ENCODE results near the gene WWTR1. TPM values are rescaled to one million over a fixed set of nuclear protein-coding genes. Genes with fewer than 3 reads are reported as not detected.

Gene WWTR1
- 84.9 and 103 TPM in 2 replicates for total RNA-seq (2014; rRNA removed; shearing (Covaris generic))

GRCh38 chr3:149657926-149658743 lies at the start of gene WWTR1:
Gene WWTR1, minus strand, starts transcription at chr3:149658025. Its CDS starts 719 bp downstream, at chr3:149657306.
- peak; percentile 98 for DNase-seq (ENCODE audit: low spot score)

DNA sequence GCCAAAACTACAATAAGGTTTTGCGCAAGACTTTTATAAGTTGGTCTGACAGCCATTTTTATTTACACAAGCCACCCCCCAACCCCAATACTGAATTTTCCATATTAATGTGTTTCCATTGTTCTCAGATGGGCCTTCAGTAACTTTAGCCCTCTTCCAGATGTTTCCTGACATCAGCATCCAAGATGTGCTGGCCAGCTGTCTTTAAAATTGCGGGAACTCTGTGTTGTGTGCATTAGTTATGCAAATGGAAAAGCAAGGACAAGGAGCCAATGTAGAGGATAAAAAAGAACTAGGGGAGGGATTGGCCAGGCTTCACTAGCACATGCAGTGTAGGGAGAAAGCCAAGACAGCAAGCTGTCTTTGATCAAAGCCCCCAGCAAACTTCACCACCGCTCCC lies 49.1 kb upstream of the WWTR1 start:
- DNase-seq (ENCODE audit: low spot score) = no peak

DNA sequence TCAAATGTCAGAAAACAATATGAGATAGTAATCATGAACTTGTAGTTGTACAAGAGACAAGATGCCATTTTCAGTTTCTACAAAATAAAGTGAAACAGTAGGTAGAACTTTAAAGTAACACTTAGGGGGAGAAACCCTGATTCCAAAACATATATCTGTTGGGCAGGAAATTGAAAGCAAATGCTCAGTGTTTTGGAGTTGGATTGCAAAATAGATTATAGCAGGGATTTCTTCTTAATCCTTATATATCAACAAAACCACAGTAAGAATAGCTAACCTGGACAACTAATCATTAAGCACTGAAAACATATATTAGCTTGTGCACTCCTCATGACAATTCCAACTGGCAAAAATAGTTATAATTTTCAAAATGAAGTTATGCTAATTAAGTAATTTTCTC lies 47.6 kb upstream of the WWTR1 start:
- DNase-seq (ENCODE audit: low spot score) = no peak

DNA sequence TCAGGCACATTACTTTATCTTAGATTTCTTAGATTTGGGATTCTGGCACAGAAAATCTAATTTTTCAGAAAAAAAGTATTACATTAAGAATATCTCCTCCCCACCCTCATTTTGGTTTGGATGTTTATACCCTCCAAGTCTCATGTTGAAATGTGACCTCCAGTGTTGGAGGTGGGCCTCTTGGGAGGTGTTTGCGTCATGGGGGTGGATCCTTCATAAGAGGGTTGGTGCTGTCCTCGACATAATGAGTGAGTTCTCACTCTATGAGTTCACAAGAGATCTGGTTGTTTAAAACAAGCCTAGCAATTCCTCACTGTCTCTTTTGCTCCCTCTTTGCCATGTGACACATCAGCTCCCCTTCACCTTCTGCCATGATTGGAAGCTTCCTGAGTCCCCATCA lies 45.6 kb upstream of the WWTR1 start:
- DNase-seq (ENCODE audit: low spot score) = no peak

- DNase-seq (ENCODE audit: low spot score) = peak; percentile 30
Measured at GRCh38 chr3:149702691-149703441, 45.0 kb upstream of the WWTR1 start.

GRCh38 chr3:149701977-149702350 lies 44.1 kb upstream of the WWTR1 start:
- no peak for DNase-seq (ENCODE audit: low spot score)

- no peak for DNase-seq (ENCODE audit: low spot score)
Measured at GRCh38 chr3:149701206-149701976, 43.6 kb upstream of the WWTR1 start.

DNA sequence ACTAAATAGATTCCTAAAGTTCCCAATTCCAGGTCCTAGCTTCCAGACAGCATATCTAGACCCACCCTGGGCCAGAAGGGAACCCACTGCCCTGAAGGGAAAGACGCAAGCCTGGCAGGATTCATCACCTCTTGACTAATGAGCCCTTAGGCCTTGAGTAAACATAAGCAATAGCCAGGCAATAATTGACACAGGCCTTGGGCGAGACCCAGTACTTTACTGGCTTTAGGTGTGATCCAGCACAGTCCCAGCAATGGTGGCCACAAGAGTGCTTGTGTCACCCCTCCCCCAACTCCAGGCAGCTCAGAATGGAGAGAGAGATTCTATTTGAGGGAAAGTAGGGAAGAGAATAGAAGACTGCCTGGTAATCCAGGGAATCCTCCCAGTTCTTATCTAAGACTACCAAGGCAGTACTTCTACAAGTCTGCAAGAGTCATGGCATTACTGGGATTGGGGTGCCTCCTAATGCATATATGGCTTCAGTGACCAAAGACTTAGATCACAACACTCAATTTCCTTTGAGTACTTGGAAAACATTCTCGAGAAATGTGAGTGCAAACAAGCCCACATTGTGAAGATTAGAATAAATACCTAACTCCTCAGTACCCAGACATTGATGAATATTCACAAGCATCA lies 30.4 kb upstream of the WWTR1 start:
- no peak for DNase-seq (ENCODE audit: low spot score)

- DNase-seq (ENCODE audit: low spot score) = no peak
Measured at GRCh38 chr3:149686996-149687395, 29.2 kb upstream of the WWTR1 start.

DNA sequence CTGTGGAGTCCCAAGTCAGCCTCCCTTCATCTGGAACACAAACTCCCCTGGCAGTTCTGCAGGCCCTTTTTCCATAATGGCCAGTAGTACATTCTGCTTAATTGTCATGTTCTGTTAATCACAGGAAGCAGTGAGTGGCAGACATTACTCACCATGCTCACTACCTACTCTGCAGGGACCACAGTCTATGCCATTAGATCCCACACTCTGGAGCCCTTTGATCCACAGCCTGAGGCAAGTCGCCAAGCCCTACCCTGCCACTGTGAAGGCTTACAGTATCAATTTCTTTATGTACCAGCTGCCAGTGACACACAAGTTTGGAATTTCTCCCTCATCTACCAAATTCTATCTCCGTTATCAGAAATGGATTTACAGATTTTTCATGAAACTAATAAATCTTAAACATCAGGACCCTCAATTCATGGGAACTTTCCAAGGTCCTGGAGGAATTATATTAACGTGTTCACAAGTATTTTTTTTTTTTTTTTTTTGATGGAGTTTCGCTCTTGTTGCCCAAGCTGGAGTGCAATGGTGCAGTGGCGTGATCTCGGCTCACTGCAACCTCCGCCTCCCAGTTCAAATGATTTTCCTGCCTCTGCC lies 20.6 kb upstream of the WWTR1 start:
- DNase-seq (ENCODE audit: low spot score) = peak; percentile 42

DNA sequence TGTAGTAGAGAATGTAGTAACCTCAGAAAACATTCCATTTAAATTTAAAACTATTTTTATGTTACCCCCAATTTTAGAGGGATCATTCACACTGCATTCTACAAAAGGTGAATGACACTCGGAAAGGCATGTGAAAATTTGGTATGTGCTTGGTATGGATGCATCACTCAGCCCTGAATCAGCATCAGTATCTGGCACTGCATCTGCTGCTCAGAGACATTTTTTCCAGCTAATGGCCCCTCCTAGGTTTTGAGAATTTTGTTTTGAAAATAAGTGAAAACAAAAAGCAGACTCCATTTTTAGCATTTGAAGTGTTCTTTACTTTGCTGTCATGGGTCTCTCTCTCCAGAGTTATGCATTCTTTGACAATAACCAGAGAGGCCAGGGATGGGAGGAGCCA lies 15.6 kb upstream of the WWTR1 start:
- no peak for DNase-seq (ENCODE audit: low spot score)

GRCh38 chr3:149670742-149671492 lies 13.1 kb upstream of the WWTR1 start:
- no peak for DNase-seq (ENCODE audit: low spot score)

- DNase-seq (ENCODE audit: low spot score) = no peak
Measured at GRCh38 chr3:149667576-149667975, 9.8 kb upstream of the WWTR1 start.

- DNase-seq (ENCODE audit: low spot score) = no peak
Measured at GRCh38 chr3:149663966-149664365, 6.1 kb upstream of the WWTR1 start.

DNA sequence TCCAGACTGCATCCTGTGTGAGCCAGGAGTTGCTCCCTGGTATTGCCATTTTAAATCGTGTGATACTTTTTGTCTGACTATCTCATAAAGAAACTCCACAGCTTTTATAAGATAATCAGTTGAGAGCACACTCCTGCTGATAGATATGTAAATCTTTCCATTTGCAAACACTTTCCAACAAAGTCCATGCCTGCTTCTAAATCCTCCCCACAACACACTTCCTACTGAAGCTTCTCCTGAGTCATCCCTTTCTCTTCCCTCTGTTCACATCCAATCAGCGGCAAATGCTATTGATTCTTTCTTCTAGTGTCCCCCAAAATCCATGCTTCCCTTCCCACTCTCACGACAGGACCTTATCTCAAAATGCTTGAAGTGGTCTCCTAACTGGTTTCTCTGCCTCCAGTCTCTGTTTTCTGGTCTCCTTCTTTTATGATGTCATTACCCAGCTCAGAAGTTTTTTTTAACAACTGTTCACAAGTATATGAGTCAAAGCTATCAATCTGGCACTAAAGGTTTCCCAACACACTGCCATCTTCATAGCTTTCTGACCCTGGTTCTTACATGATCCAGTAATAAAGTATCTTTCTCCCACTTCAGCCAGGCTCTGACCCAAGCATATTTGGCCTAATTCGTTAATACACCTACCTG lies 4.5 kb upstream of the WWTR1 start:
- no peak for DNase-seq (ENCODE audit: low spot score)

GRCh38 chr3:149660462-149660861 lies 2.6 kb upstream of the WWTR1 start:
- DNase-seq (ENCODE audit: low spot score) = no peak

DNA sequence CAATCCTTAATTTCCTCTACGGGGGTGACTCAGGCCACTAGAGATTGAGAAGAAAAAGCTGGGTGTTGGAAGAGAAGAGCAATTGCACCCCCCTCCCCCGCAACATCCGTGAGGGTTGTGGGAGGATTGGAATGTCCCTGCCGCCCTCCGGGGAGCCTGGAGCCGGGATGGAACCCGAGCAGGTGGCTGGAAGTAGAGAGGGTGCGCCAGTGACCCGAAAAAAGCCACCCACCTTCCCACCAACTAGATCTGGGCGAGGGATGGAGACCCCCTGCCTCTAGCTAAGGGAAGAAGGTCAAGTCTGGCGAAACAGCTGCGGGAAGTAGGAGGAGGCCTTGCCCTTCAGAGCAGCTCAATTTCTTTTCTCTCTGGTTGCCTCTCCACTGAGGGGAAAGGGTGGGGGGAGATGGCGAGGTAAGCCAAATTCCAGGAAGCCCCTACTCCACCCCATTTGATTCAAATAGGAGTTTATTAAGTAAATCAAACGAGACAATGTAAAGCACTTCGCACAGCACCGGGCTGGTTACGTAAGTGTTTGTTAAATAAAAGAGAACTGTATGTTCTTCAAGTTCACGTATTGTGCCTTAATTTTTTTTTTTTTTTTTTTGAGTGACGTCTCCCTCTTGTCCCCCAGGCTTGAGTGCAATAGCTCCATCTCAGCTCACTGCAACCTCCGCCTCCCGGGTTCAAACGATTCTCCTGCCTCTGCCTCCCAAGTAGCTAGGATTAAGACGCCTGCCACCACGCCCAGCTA lies 1.1 kb upstream of the WWTR1 start:
- peak; percentile 87 for DNase-seq (ENCODE audit: low spot score)

- peak; percentile 58 for DNase-seq (ENCODE audit: low spot score)
Measured at GRCh38 chr3:149657321-149657925, 402 bp downstream of the WWTR1 start.
